GM23338 (cell line): ENCODE data around the gene MANSC1. TPM values are rescaled to one million over a fixed set of nuclear protein-coding genes. Genes with fewer than 3 reads are reported as not detected.

ENCODE experiments used
- ATAC-seq: fragments of 200-7000 bp; cut with Tn5 transposase; 3 replicates; pipeline ENCODE4 v1.9.1; 2020
- DNase-seq: peaks from one replicate; pipeline ENCODE4 v3.0.0-alpha.2; 2015; ENCODE audit warnings: low spot score
- H2AFZ ChIP-seq: fragments of 200-600 bp; sonication (generic); 2 replicates; pipeline ENCODE4 v1.8.0; 2016; ENCODE audit warnings: antibody characterized with exemption, mild to moderate bottlenecking, moderate library complexity
- H3F3A ChIP-seq: fragments of 200-600 bp; sonication (generic); replicated peaks from 2 replicates; pipeline ENCODE4 v1.8.0; 2017; ENCODE audit warnings: antibody characterized with exemption, mixed run types, low read depth
- H3K27ac ChIP-seq: fragments of 200-600 bp; sonication (generic); 2 replicates; pipeline ENCODE4 v1.6.1; 2016; ENCODE audit warnings: low read depth
- H3K27me3 ChIP-seq: fragments of 200-600 bp; sonication (generic); 2 replicates; pipeline ENCODE4 v1.8.0; 2016; ENCODE audit warnings: mild to moderate bottlenecking, mixed run types, moderate library complexity; ENCODE audit not compliant: insufficient read depth
- H3K36me3 ChIP-seq: fragments of 200-600 bp; sonication (generic); 2 replicates; pipeline ENCODE4 v1.8.0; 2016; ENCODE audit warnings: mild to moderate bottlenecking; ENCODE audit not compliant: insufficient read depth
- H3K4me1 ChIP-seq: fragments of 200-600 bp; sonication (generic); 2 replicates; pipeline ENCODE4 v1.8.0; 2016; ENCODE audit warnings: mild to moderate bottlenecking, moderate library complexity; ENCODE audit not compliant: insufficient read depth
- H3K4me2 ChIP-seq: fragments of 200-600 bp; sonication (generic); 2 replicates; pipeline ENCODE4 v1.7.1; 2017; ENCODE audit warnings: mixed run types
- H3K4me3 ChIP-seq: fragments of 200-600 bp; sonication (generic); 2 replicates; pipeline ENCODE4 v1.6.1; 2016; ENCODE audit warnings: mixed run types
- H3K79me2 ChIP-seq: fragments of 200-600 bp; sonication (generic); replicated peaks from 2 replicates; pipeline ENCODE4 v1.8.0; 2017; ENCODE audit warnings: mild to moderate bottlenecking; ENCODE audit not compliant: insufficient read depth
- H3K9me2 ChIP-seq: fragments of 200-600 bp; sonication (generic); 2 replicates; pipeline ENCODE4 v1.8.0; 2017; ENCODE audit not compliant: insufficient read depth
- H4K20me1 ChIP-seq: fragments of 200-600 bp; sonication (generic); replicated peaks from 2 replicates; pipeline ENCODE4 v1.8.0; 2017; ENCODE audit warnings: mild to moderate bottlenecking; ENCODE audit not compliant: insufficient read depth
- H3K27ac Mint-ChIP-seq: 2 replicates; pipeline ENCODE4 v1.8.0; 2020; ENCODE audit warnings: inconsistent platforms, mild to moderate bottlenecking, moderate library complexity, mixed read lengths
- H3K27me3 Mint-ChIP-seq: 3 replicates; pipeline ENCODE4 v1.8.0; 2022; ENCODE audit warnings: low read depth, mild to moderate bottlenecking, moderate library complexity, mixed read lengths, inconsistent platforms; ENCODE audit not compliant: insufficient read depth, poor library complexity
- H3K36me3 Mint-ChIP-seq: 3 replicates; pipeline ENCODE4 v1.8.0; 2021; ENCODE audit warnings: low read depth, mild to moderate bottlenecking, inconsistent platforms, moderate library complexity, mixed read lengths
- H3K4me1 Mint-ChIP-seq: 3 replicates; pipeline ENCODE4 v1.8.0; 2020; ENCODE audit warnings: mild to moderate bottlenecking, inconsistent platforms, mixed read lengths
- H3K4me3 Mint-ChIP-seq: 3 replicates; pipeline ENCODE4 v1.8.0; 2021; ENCODE audit warnings: moderate library complexity, mild to moderate bottlenecking, inconsistent platforms, mixed read lengths
- H3K9me3 Mint-ChIP-seq: 3 replicates; pipeline ENCODE4 v1.8.0; 2020; ENCODE audit warnings: moderate library complexity, mild to moderate bottlenecking, inconsistent platforms, mixed read lengths
- EZH2 ChIP-seq: fragments of 200-600 bp; sonication (generic); IDR thresholded peaks from one replicate; pipeline ENCODE4 v1.8.0; 2017; ENCODE audit warnings: antibody characterized with exemption, mild to moderate bottlenecking, low read depth; ENCODE audit not compliant: unreplicated experiment
- NANOG ChIP-seq: IDR thresholded peaks from 2 replicates; pipeline ENCODE4 v1.6.1; 2016; ENCODE audit warnings: antibody characterized with exemption, borderline replicate concordance
- POLR2AphosphoS5 ChIP-seq: IDR thresholded peaks from 2 replicates; pipeline ENCODE4 v1.6.1; 2016; ENCODE audit warnings: antibody characterized with exemption, low read depth
- ZNF331 ChIP-seq: fragments of 250-450 bp; sonication (Bioruptor Pico); IDR thresholded peaks from 2 replicates; pipeline ENCODE4 v1.5.0; 2020; ENCODE audit warnings: low read depth, mild to moderate bottlenecking, moderate library complexity
- polyA plus RNA-seq: library from polyadenylated mRNA; unstranded; fragments of >200 nt; fragmentation: Nextera tagmentation; extraction: Ambion mirVana; gene quantifications from 2 replicates; pipeline ENCODE4 v1.2.1, GENCODE V29; 2016
- total RNA-seq: library from RNA; depleted of rRNA; stranded (reverse); fragments of >200 nt; shearing (Covaris generic); gene quantifications from 2 replicates; pipeline ENCODE4 v1.2.3, GENCODE V29; 2014
- TF ChIP-seq, protein P1 (sequence below): fragments of 250-450 bp; sonication (Bioruptor Pico); IDR thresholded peaks from 2 replicates; pipeline ENCODE4 v1.5.0; 2020; ENCODE audit warnings: mild to moderate bottlenecking, moderate library complexity
- TF ChIP-seq, protein P2 (sequence below): IDR thresholded peaks from one replicate; pipeline ENCODE4 v1.6.1; 2018; ENCODE audit warnings: antibody characterized with exemption; ENCODE audit not compliant: unreplicated experiment

The MANSC1 gene
- total and polyA plus RNA-seq, 2 experiments from 2014 or later = 4.4 to 5.1 TPM

DNA sequence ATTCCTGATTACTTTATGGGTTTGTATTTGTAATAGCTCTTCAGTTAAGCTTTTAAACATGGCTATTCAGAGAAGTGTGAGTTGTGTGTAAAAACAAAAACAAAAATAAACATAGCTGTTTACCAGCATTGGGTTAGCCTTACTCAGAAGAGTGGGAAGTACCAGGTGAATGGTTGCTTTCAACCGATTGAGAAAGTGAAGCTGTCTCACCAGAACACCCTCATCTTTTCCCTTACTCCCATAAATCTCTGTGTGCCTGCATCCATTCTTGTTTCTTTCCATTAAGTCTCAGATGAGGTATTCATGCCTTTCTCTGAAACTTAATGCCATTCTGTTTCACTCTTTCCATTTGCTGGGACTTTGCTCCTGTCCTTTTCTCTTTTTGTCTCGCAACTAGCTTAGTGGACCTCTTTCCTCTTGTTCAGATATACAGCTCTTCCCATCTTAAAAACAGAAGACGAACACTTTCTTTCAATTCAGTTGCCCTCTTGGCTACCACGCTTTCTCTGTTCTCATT is 17.5 kb upstream of the MANSC1 start (continued):
- TF ChIP-seq, protein P1, sequence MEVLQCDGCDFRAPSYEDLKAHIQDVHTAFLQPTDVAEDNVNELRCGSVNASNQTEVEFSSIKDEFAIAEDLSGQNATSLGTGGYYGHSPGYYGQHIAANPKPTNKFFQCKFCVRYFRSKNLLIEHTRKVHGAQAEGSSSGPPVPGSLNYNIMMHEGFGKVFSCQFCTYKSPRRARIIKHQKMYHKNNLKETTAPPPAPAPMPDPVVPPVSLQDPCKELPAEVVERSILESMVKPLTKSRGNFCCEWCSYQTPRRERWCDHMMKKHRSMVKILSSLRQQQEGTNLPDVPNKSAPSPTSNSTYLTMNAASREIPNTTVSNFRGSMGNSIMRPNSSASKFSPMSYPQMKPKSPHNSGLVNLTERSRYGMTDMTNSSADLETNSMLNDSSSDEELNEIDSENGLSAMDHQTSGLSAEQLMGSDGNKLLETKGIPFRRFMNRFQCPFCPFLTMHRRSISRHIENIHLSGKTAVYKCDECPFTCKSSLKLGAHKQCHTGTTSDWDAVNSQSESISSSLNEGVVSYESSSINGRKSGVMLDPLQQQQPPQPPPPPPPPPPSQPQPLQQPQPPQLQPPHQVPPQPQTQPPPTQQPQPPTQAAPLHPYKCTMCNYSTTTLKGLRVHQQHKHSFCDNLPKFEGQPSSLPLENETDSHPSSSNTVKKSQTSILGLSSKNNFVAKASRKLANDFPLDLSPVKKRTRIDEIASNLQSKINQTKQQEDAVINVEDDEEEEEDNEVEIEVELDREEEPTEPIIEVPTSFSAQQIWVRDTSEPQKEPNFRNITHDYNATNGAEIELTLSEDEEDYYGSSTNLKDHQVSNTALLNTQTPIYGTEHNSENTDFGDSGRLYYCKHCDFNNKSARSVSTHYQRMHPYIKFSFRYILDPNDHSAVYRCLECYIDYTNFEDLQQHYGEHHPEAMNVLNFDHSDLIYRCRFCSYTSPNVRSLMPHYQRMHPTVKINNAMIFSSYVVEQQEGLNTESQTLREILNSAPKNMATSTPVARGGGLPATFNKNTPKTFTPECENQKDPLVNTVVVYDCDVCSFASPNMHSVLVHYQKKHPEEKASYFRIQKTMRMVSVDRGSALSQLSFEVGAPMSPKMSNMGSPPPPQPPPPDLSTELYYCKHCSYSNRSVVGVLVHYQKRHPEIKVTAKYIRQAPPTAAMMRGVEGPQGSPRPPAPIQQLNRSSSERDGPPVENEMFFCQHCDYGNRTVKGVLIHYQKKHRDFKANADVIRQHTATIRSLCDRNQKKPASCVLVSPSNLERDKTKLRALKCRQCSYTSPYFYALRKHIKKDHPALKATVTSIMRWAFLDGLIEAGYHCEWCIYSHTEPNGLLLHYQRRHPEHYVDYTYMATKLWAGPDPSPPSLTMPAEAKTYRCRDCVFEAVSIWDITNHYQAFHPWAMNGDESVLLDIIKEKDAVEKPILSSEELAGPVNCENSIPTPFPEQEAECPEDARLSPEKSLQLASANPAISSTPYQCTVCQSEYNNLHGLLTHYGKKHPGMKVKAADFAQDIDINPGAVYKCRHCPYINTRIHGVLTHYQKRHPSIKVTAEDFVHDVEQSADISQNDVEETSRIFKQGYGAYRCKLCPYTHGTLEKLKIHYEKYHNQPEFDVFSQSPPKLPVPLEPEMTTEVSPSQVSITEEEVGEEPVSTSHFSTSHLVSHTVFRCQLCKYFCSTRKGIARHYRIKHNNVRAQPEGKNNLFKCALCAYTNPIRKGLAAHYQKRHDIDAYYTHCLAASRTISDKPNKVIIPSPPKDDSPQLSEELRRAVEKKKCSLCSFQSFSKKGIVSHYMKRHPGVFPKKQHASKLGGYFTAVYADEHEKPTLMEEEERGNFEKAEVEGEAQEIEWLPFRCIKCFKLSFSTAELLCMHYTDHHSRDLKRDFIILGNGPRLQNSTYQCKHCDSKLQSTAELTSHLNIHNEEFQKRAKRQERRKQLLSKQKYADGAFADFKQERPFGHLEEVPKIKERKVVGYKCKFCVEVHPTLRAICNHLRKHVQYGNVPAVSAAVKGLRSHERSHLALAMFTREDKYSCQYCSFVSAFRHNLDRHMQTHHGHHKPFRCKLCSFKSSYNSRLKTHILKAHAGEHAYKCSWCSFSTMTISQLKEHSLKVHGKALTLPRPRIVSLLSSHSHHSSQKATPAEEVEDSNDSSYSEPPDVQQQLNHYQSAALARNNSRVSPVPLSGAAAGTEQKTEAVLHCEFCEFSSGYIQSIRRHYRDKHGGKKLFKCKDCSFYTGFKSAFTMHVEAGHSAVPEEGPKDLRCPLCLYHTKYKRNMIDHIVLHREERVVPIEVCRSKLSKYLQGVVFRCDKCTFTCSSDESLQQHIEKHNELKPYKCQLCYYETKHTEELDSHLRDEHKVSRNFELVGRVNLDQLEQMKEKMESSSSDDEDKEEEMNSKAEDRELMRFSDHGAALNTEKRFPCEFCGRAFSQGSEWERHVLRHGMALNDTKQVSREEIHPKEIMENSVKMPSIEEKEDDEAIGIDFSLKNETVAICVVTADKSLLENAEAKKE (CRISPR knock-in tag) = no peak
- no peak for TF ChIP-seq ZNF331 (CRISPR knock-in tag)

DNA sequence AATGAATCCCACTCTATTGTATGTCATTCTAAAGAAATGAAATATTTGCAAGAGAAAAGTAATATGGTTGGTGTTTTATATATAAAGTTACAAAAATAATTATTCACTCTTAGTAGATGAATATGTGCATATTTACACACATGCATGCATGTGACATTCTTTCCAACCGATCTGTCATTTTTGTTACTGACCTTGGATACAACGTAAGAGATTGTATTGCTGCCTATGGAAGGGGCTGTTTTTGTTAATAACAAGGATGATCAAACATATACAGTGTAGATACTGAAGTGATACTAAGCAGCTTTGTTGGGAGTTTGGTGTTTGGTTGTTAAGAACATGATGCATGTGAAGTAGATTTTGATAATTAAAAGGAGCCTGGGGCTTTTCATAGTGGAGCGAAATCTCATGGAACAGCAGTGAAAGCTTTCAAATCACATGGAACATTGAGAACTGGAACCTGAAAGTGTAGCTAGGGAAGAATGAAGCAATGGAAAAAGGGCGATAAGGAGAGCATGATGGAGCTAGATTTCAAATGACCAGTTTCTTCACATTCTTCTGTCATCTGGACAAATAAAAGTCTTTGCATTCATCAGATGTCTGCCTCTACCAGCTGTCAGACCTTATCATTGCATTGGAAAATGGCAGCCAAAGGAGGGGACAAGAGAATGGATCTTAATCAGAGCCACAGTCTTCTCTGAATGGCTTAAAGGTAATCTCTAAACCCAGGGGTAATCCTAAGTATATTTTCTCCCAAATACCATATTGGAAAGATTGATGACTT is 16.8 kb upstream of the MANSC1 start:
- ATAC-seq (no peak), DNase-seq (no peak)
- Histone ChIP-seq H4K20me1 (0 out of 2 replicates have a peak, but pooled peaks cover 4% of the 10 kb centered on the region), H2AFZ (no peak overlapping the region), H3K4me3 (no peak overlapping the region), H3K27me3 (no peaks in the 10 kb centered on the region), H3K27ac (no peak overlapping the region), H3K79me2 (no peaks in the 10 kb centered on the region), H3K4me1 (0 out of 2 replicates have a peak, but pooled peaks cover 7% of the 10 kb centered on the region), H3K9me2 (no peaks in the 10 kb centered on the region), H3F3A (no peaks in the 10 kb centered on the region), H3K4me2 (no peak overlapping the region), H3K36me3 (no peaks in the 10 kb centered on the region)
- no peak overlapping the region for H3K4me3 Mint-ChIP-seq
- peaks cover 13% of the 10 kb centered on the region for H3K4me1 Mint-ChIP-seq
- H3K27me3 Mint-ChIP-seq = no peaks in the 10 kb centered on the region
- H3K36me3 Mint-ChIP-seq = no peaks in the 10 kb centered on the region
- no peak for TF ChIP-seq EZH2
- no peak for TF ChIP-seq NANOG
- TF ChIP-seq, protein P2, sequence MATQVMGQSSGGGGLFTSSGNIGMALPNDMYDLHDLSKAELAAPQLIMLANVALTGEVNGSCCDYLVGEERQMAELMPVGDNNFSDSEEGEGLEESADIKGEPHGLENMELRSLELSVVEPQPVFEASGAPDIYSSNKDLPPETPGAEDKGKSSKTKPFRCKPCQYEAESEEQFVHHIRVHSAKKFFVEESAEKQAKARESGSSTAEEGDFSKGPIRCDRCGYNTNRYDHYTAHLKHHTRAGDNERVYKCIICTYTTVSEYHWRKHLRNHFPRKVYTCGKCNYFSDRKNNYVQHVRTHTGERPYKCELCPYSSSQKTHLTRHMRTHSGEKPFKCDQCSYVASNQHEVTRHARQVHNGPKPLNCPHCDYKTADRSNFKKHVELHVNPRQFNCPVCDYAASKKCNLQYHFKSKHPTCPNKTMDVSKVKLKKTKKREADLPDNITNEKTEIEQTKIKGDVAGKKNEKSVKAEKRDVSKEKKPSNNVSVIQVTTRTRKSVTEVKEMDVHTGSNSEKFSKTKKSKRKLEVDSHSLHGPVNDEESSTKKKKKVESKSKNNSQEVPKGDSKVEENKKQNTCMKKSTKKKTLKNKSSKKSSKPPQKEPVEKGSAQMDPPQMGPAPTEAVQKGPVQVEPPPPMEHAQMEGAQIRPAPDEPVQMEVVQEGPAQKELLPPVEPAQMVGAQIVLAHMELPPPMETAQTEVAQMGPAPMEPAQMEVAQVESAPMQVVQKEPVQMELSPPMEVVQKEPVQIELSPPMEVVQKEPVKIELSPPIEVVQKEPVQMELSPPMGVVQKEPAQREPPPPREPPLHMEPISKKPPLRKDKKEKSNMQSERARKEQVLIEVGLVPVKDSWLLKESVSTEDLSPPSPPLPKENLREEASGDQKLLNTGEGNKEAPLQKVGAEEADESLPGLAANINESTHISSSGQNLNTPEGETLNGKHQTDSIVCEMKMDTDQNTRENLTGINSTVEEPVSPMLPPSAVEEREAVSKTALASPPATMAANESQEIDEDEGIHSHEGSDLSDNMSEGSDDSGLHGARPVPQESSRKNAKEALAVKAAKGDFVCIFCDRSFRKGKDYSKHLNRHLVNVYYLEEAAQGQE = no peak
- no peak for TF ChIP-seq POLR2AphosphoS5
- H3K27ac Mint-ChIP-seq = no peak overlapping the region
- no peaks in the 10 kb centered on the region for H3K9me3 Mint-ChIP-seq
